ENCODE data around the gene GGT1. TPM values are rescaled to one million over a fixed set of nuclear protein-coding genes. Genes with fewer than 3 reads are reported as not detected.

Gene GGT1
- total and polyA plus RNA-seq, 2 of the 8 experiments (the other 6 are each of a cell fraction or from before 2014, with no cell fraction given) = 14.4 to 29.2 TPM

GRCh38 chr22:24587251-24587650, 15.7 kb upstream of the GGT1 start (continued):
- no peak for TF ChIP-seq SIX5 (IDR thresholded peaks at IDR 0.05; ENCODE audit: low read depth, low read length)

Data from H1 (cell line).